Heart left ventricle (tissue), 16 donors: ENCODE data around the gene SLC12A3. TPM values are rescaled to one million over a fixed set of nuclear protein-coding genes. Genes with fewer than 3 reads are reported as not detected.

ENCODE experiments used
- ATAC-seq, 4 donors: fragments of 200-7000 bp; cut with Tn5 transposase; one replicate each; pipeline ENCODE4 v1.9.1; 2020 to 2022; ENCODE audit warnings: moderate library complexity in 4 of 4, mild to moderate bottlenecking in 3 of 4, moderate number of reproducible peaks in 1 of 4
- DNase-seq, 5 donors: peaks; one replicate each; pipeline ENCODE4 v3.0.0-alpha.2; 2020
- H3K27ac ChIP-seq, 12 donors: fragments of 200-600 bp; sonication (generic) in 4 of 12; one replicate each; pipeline versions ENCODE4 v1.5.0 to v1.8.0; 2016 to 2022; ENCODE audit warnings: mild to moderate bottlenecking in 2 of 12
- H3K27me3 ChIP-seq, 9 donors: fragments of 200-600 bp; sonication (generic) in 2 of 9; one replicate each; pipeline versions ENCODE4 v1.5.1 to v1.8.0; 2016 to 2022; ENCODE audit warnings: mild to moderate bottlenecking in 3 of 9
- H3K36me3 ChIP-seq, 9 donors: fragments of 200-600 bp; sonication (generic) in 2 of 9; one replicate each; pipeline versions ENCODE4 v1.5.0 to v1.8.0; 2018 to 2022; ENCODE audit warnings: mild to moderate bottlenecking in 2 of 9
- H3K4me1 ChIP-seq, 12 donors: fragments of 200-600 bp; sonication (generic) in 4 of 12; one replicate each; pipeline versions ENCODE4 v1.5.0 to v1.8.0; 2016 to 2022; ENCODE audit warnings: mild to moderate bottlenecking in 3 of 12
- H3K4me3 ChIP-seq, 12 donors: fragments of 200-600 bp; sonication (generic) in 4 of 12; one replicate each; pipeline versions ENCODE4 v1.5.0 to v1.8.0; 2017 to 2022; ENCODE audit warnings: mild to moderate bottlenecking in 9 of 12, moderate library complexity in 4 of 12
- H3K9me3 ChIP-seq, 12 donors: fragments of 200-600 bp; sonication (generic) in 4 of 12; one replicate each; pipeline versions ENCODE4 v1.5.0 to v1.8.0; 2016 to 2022; ENCODE audit warnings: mild to moderate bottlenecking in 1 of 12
- CTCF ChIP-seq, 12 donors: fragments of 200-600 bp; sonication (generic) in 4 of 12; IDR thresholded peaks; one replicate each; pipeline versions ENCODE4 v1.5.0 to v1.8.0; 2018 to 2022; ENCODE audit warnings: antibody characterized with exemption in 12 of 12, mild to moderate bottlenecking in 5 of 12
- POLR2A ChIP-seq, 2 donors: fragments of 450-650 bp; IDR thresholded peaks; one replicate each; pipeline ENCODE4 v1.6.1; 2017; ENCODE audit warnings: antibody characterized with exemption in 2 of 2, mild to moderate bottlenecking in 2 of 2, moderate library complexity in 2 of 2
- WGBS, 4 donors: extraction: QIAGEN DNeasy Blood & Tissue Kit in 2 of 4; methylation state at CpG; one replicate each; pipeline versions ENCODE4 v1.1.5 to v1.1.7; 2013 to 2018; 5-methylcytosine and 5-hydroxymethylcytosine counted together
- intact Hi-C, 10 donors: fragments of 100-400 bp; cut with DNase I; formaldehyde crosslinking; loops; one replicate each; pipeline versions ENCODE4 v1.11.1 to v1.14.2; 2022
- polyA plus RNA-seq, 2 donors: library from polyadenylated mRNA; stranded (reverse); fragments of 200-250 nt; gene quantifications; one replicate each; pipeline ENCODE4 v1.2.3, GENCODE V29; 2013
- total RNA-seq, 9 donors: library from RNA; depleted of rRNA in 2 of 9; stranded (reverse); fragments of >200 nt in 2 of 9; fragmentation: NEBNext Ultra II Directional in 3 of 9; extraction: Animal tissue kit (Norgen Biotek cat#: 25700) in 3 of 9; gene quantifications; one replicate each; pipeline versions ENCODE4 v1.1.0 to v1.2.4, GENCODE V29; 2016 to 2023
- donor health status: ischemic (EF 13 %, LVEDD 7.1; RV severe dilation, severe dysfunction).
- donor health status: healthy with polysubstance abuse.
- donor health status: DM: no; HTN: yes; CAD: no.
- donor health status: DM: no; HTN: no; CAD: no.
- donor health status: ischemic (EF 25% LVEDD 6.9; RV normal size, moderate dysfunction).
- donor health status: ischemic (EF 25% LVEDD 5.7; RV mildly dilated, moderate dysfunction).
- donor health status: healthy.
- donor health status: DM: yes; HTN: yes; CAD: no.
- donor health status: ischemic (EF 35%, LVEDD 5.7; RV mildly dilated, moderate dysfunction).
- donor health status: nonischemic (EF 11% LVEDD 7.7; RV severe dilation, severe dysfunction).
- donor health status: DM: yes; HTN: yes; CAD: no.
- donor health status: PGD.
- donor health status: ischemic (EF 29% LVEDD 5.4; RV normal size, mild dysfunction).
- donor health status: nonischemic (EF 23%, LVEDD 6.1; RV moderate dilation, normal function).

Gene SLC12A3
- total and polyA plus RNA-seq, 11 donors, result 0.08 TPM; not detected in 10

GRCh38 chr16:56927471-56927870 is 62.5 kb downstream of the SLC12A3 start:
- ATAC-seq (no peak), DNase-seq (no peak)
- H3K27me3 ChIP-seq, result no peaks in the 10 kb centered on the region
- WGBS, 4 donors, result 54 to 61% (median 57%) methylated on average over 2 of the region's 2 CpGs
- no peak overlapping the region for H3K4me3 ChIP-seq
- no peaks in the 10 kb centered on the region for H3K36me3 ChIP-seq
- no peak overlapping the region for H3K27ac ChIP-seq
- intact Hi-C loops, result no loop called here
- H3K9me3 ChIP-seq, result no peaks in the 10 kb centered on the region
- no peak for TF ChIP-seq POLR2A (IDR thresholded peaks at IDR 0.05)
- TF ChIP-seq CTCF (IDR thresholded peaks at IDR 0.05), result no peak
- peaks cover 0 to 11% (median 8%) of the 10 kb centered on the region in 12 donors for H3K4me1 ChIP-seq

GRCh38 chr16:56929639-56930038 is 64.6 kb downstream of the SLC12A3 start:
- ATAC-seq (no peak), DNase-seq (no peak)
- Histone ChIP-seq H3K9me3 (no peaks in the 10 kb centered on the region), H3K4me3 (no peak overlapping the region), H3K27ac (no peak overlapping the region), H3K36me3 (peaks cover 0 to 9% (median 0%) of the 10 kb centered on the region in 9 donors), H3K27me3 (no peaks in the 10 kb centered on the region), H3K4me1 (peaks cover 0 to 27% (median 14%) of the 10 kb centered on the region in 12 donors)
- intact Hi-C loops, result loop anchor here in 8 of 10 donors (2.0 to 10.0 kb wide), 3 partner anchors 19 to 65 kb away; partner anchors contain the start of gene SLC12A3 (in 8 of the 8)
- TF ChIP-seq CTCF (IDR thresholded peaks at IDR 0.05) (no peak), POLR2A (IDR thresholded peaks at IDR 0.05) (no peak)
- 95 to 97% (median 96%) methylated on average over 4 of the region's 4 CpGs for WGBS, 4 donors

GRCh38 chr16:56930486-56931270 is 65.7 kb downstream of the SLC12A3 start:
- Histone ChIP-seq H3K27me3 (no peaks in the 10 kb centered on the region), H3K4me1 (peaks cover 0 to 37% (median 25%) of the 10 kb centered on the region in 12 donors), H3K4me3 (peak overlapping the region in 2 of 12 donors; percentile 77 to 97), H3K36me3 (peaks cover 0 to 19% (median 7%) of the 10 kb centered on the region in 9 donors), H3K27ac (peak overlapping the region in 8 of 12 donors; percentile 97 to 100 (median 100)), H3K9me3 (no peaks in the 10 kb centered on the region)
- ATAC-seq (no peak), DNase-seq (no peak)
- no peak for TF ChIP-seq POLR2A (IDR thresholded peaks at IDR 0.05)
- no peak for TF ChIP-seq CTCF (IDR thresholded peaks at IDR 0.05)
- intact Hi-C loops, result loop anchor here in 8 of 10 donors (2.0 to 10.0 kb wide), 3 partner anchors 20 to 66 kb away; partner anchors contain the start of gene SLC12A3 (in 8 of the 8)
- WGBS, 4 donors, result 83 to 90% (median 86%) methylated on average over 14 to 15 of the region's 15 CpGs

- WGBS, 4 donors, result 24 to 26% (median 25%) methylated on average over 20 to 25 of the region's 25 CpGs
- Histone ChIP-seq H3K4me3 (peak overlapping the region; percentile 64 to 100 (median 94)), H3K36me3 (peaks cover 0 to 26% (median 14%) of the 10 kb centered on the region in 9 donors), H3K27me3 (no peaks in the 10 kb centered on the region), H3K27ac (peak overlapping the region; percentile 92 to 100 (median 99)), H3K4me1 (peaks cover 0 to 44% (median 32%) of the 10 kb centered on the region in 12 donors), H3K9me3 (no peaks in the 10 kb centered on the region)
- intact Hi-C loops, result loop anchor here in 8 of 10 donors (2.0 to 10.0 kb wide), 3 partner anchors 21 to 67 kb away; partner anchors contain the start of gene SLC12A3 (in 8 of the 8)
- TF ChIP-seq CTCF (IDR thresholded peaks at IDR 0.05) (no peak), POLR2A (IDR thresholded peaks at IDR 0.05) (no peak)
- DNase-seq, result no peak
- ATAC-seq, result peak in 1 of 4 donors; percentile 0
Observed at GRCh38 chr16:56931271-56931891, 66.4 kb downstream of the SLC12A3 start.
